Mesangial cell (primary cell): ENCODE data around the gene ATP5PO. TPM values are rescaled to one million over a fixed set of nuclear protein-coding genes. Genes with fewer than 3 reads are reported as not detected.

Experiments
- total RNA-seq: library from RNA; depleted of rRNA; stranded (reverse); fragments of >200 nt; gene quantifications from 2 replicates; pipeline ENCODE4 v1.2.3, GENCODE V29; 2015

Gene ATP5PO
- 222 and 242 TPM in 2 replicates for total RNA-seq

GRCh38 chr21:33915368-33916199 lies at the start of gene ATP5PO:
TSS of gene ATP5PO (minus strand) at chr21:33915804. CDS start at chr21:33915763, 41 bp downstream.

Other genes starting within 250 kb of the ATP5PO start
- 32.5 and 38.5 TPM in 2 replicates for gene MRPS6, start 157.8 kb upstream of the ATP5PO start, total RNA-seq
- gene SLC5A3, start 157.8 kb upstream of the ATP5PO start, total RNA-seq = 8.8 and 11.2 TPM in 2 replicates